Measurements from ENCODE around the gene RPL31.

The RPL31 gene

DNA sequence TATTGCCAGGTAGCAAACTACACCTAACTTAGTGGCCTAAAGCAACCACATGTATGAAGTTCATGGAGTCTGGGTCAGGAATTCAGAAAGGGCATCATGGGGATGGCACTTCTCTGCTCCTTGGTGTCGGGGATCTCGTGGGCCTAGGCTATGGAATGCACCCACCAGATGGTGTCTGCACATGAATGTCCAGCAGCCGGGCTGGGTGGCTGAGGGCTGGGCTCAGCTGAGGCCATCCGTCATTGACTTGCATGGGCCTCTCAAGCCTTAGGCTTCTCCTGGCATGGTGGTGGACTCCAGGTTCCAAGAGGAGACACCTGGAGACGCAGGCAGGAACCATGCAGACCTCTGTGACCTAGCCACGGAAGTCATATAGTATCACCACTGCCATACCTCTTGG, 26.0 kb upstream of the RPL31 start:
- DNase-seq: no peak

DNA sequence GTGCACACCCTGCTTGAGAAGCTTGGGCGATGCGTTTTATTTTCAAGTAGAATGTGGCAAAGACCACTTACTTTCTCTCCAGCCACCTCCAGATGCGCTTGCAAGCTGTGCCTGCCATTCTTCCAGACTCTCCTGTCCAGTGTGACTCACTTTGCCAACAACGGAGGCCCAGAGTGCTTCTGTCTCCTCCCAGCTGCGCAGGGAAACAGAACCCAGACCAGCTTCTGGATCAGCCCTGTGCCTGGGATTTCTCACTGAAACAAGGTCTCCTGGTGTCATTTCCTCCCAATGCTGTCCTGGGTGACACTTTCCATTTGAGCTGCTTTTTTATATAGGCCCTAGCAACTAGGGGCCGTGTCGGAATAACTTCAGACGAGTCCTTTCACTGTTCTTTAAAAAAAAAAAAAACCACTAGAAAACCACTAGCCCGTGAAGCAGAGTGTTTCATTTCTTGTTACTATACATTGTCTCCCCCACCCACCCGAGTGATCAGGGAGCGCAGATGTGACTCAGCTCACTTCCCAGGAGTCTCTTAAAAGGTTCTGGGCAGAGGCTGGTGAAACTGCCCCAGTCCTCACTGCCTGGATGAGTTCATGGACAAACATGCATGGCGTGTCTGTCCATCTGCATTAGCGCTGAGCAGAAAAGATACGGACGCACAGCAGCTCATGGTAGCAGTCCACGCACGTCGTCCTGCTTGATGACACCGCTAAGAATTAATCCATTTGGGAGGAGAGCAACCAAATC, 25.3 kb upstream of the RPL31 start:
- no peak for DNase-seq

DNA sequence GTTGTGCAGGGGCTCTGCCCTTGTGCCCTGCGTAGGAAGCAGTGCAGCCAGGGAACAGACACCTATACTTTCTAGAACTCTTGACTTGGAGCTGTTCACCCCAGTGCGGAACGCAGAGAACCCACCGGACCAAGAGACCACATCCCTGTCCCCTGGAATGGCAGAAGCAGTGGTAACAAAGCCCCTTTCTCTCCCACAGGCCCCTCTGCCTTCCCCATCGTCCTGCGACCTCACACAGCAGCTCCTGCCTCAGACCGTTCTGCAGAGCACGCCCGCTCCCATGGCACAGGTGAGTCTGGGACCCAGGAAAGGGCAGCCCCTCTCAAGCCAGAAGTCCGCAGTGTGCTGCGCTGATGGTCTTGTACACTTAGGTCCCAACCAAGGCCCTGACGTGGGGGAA, 24.6 kb upstream of the RPL31 start:
- no peak for DNase-seq

DNA sequence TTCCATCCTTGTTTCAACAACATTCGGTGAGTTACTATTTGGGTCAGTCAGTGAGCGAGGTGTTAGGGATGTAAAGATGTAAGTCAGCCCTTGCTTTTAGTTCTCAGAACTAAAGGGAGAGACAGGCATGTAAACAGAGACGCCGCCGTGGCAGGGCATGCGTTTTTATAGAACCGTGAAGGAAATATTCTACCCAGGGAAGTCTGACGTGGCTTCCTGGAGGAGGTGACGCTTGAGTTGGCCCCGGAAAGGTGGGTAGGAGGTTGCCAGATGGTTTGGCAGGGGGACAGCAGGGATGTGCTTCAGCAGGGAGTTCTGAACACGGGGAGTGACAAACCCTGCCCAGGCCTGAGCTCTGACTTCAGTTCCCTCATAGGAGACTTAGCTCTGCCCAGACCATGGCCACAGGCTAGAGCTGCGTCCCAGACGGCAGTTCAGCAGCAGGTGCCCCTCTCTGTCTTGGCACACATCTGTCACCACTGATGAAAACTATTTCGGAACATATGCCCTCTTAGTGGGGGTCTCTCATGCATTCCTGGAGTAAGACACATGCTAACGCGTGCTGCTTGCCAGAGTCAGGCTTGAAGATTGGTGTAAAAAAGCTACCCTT, 23.4 kb upstream of the RPL31 start:
- DNase-seq: no peak

DNA sequence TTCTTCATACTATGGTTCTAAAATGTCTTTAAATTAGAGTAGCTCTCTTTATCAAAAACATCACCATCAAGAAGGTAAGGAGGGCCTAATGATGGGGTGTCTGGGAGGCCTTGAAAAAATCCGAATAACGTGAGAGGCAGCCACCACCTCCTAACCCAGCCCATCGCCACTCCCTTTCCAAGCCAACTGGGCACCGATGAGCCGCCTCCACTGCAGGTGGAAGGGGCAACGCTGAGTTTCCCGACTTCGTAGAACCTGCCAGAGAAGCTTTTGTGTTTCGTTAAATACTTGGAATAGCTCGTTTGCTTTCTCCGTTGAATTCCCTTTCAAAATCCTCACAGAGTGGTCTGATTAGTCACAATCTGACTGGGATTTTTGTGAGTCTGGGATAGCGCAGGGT, 22.0 kb upstream of the RPL31 start:
- no peak for DNase-seq

DNA sequence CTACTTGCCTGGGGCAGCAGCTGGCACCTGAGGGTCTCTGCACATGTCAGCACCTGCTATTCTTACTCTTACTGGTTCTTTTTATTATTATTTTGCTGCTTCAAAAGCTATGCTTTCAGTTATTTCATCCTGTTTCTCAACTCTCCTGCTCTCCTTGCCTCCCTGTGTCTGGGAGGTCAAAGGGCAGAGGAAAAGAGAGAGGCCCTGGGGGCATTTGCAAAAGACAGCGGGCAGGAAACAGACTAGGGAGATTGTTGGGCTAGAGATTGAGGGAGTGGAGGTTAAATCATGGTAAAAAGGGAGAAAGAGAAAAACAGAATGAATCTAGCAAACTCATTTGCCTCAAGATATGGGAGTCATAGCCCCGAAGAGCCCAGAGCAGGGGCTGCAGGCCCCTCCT, 21.1 kb upstream of the RPL31 start:
- DNase-seq: no peak

DNA sequence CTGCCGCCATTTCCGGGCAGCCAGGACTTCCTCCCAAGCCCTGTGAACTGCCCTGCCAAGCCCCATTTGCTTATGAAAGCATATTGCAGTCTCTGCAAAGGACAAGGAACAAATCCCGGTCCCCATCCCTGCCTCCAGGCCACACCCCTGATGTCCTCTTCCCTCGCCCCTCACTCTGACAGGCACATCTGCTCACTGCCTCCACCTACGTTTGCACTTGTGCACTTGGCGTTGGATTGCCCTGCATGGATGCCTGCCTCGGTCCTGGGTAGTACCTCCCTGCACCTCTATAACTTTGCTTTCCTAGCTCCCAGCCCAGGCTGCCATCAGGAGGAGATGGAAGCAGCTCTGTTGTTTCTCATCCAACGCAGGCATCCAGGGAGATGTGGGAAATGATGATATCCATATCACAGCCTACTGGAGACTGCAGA, 19.6 kb upstream of the RPL31 start:
- DNase-seq: no peak

DNA sequence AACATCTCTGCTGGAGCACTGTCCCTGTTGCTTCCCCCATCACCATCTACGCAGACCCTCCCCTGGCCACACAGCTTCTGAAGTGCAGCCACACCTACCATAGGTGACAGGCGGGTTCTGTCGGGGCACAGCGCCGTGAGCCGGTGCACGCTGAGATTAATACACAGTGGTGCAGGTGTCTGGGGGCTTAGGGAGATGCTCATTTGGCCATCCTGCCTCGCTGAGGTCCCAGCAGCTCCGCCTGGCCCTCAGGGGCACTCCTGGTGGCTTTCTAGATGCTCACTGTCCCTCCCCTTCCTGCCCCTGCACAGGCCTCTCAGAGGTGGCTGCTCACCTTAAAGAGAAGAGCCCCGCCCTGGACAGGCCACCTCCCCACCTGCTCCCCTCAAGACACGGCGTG, 18.9 kb upstream of the RPL31 start:
- DNase-seq: no peak

DNA sequence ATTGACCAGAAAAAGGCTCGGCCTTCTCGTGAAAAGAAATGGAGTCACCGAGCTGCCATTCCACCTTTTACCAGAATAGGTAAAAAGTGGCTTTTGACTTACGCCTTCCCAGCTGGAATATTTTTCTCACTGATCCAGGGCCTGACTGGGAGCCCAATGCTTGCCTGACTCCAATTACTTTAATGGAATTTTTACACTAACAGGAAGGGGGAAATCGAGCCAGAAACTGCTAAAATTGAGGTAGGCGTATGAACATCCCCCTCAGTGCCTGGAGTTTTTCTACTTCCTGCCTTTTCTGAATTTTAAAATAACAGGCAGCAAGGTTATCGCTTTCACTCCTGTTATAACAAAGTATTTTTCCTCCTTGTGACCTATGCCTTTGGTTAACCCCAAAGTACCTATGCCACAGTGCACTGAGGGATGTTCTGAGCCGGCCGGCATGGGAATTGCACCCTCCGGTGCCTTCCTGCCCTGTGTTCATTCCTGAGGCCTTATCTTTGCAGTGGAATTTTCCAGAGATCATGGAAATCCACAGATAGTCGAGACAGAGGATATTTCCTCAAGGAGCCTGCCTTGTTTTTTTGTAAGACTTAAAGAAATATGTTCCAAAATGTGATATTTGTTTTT, 18.3 kb upstream of the RPL31 start:
- no peak for DNase-seq

DNA sequence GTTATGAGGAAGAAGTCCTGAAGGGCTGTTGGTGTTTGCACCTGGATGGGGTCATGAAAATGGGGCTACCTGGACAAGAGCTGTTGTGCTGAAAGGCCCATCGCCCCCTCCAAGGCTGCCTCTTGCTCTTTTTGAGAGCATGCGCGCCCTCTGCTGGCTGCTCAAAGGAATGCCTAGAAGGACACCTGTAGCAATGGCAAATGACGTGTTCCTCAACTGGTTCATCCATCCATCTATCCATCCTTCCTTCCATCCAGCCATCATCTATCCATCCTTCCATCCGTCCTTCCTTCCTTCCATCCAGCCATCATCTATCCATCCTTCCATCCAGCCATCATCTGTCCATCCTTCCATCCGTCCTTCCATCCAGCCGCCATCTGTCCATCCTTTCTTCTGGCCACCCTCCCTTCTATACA, 17.2 kb upstream of the RPL31 start:
- peak; percentile 64 for DNase-seq

DNA sequence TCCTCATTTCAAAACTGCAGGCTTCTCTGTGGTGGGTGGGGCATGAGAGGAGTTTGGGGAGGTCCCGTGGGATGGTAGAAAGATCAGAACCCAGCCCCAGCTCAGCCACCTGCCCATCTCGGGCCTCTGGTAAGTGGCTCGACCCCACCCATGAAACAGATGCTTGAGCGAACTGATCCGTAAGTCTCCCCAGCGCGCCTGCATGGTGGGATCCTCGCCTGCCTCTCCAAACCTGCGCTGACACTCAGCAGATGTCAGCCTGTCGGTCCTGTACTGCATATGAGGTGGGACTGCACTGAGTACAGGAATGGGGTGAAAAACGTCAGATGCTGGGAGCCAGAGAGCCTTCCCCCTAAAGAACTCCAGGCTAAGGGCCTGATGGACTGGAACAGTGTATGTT, 15.9 kb upstream of the RPL31 start:
- DNase-seq: no peak

DNA sequence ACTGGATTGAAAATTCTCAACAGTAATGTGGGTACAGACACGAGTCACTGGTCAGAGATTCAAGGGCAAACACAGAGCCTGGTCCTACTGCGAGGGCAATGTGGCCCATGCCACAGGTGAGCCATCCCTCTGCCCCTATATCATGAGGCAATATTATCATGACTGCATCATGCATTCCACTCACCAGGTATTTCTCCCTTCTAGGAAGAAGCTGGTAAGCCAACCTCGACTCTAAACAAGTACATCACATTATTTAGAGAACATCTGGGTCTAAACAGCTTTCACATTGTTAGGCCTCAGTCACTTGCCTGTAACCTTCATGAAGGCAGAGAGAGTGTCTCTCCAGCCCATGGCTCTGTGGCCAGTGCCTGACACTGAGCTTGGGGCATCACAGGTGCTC, 14.6 kb upstream of the RPL31 start:
- no peak for DNase-seq

DNA sequence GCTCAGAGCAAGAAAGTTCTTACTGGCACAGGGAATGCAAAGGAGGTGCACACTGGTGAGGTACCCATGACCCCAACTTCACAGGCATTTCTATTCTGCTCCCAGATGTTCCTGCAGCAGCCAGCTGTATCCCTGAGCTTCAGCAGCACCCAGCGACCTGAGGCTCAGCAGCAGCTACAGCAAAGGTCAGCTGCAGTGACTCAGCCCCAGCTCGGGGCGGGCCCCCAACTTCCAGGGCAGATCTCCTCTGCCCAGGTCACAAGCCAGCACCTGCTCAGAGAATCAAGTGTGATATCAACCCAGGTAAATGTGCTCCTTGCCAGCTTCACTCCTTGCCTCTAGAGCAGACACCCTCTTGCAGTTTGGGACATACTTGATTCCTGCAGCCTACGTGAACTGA, 14.1 kb upstream of the RPL31 start:
- DNase-seq: no peak

DNA sequence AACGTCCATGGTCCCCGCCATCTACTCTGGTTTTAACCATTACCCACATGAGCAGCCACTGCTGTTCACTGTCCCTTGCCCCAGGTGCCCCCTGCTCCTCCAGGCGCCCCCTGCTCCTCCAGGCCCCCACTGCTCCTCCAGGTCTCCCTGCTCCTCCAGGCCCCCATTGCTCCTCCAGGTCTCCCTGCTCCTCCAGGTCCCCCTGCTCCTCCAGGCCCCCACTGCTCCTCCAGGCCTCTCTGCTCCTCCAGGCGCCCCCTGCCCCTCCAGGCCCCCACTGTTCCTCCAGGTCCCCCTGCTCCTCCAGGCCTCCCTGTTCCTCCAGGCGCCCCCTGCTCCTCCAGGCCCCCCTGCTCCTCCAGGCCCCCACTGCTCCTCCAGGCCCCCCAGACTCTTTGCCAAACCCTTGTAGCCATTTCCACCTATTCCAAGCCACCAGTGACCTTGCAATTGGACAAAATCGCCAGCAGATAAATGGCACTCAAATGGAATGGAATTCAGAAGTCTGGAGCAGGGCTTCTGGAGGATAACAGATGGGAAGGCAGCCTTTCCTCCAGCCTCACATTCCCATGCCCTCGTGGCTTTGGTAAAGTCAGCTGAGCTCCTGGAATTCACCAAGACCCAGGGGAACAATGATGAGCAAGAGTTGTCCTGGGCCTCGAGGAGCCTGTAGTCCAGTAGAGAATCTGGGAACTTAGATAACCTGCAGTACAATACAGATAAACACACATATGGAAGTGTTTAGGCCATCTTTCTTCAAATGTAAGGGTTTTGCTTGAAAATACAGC, 13.3 kb upstream of the RPL31 start:
- no peak for DNase-seq

DNA sequence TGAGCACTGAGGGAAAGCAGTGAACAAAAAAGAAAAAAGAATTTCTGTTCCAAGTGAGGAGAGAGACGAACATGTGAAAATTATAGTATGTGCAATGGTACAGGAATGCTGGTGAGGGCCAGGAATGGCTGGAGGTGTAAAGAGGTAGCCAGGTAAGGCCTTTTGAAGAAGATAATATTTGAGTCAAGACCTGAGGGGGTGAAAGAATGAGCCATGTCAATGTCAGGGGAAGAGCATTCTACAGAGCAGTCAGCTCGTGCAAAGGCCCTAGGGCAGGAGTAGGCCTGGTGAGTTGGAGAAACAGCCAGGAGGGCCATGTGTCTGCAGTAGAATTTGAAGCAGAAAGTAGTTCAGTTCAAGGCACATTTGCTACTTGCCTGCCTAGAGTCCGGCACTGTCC, 12.4 kb upstream of the RPL31 start:
- no peak for DNase-seq

DNA sequence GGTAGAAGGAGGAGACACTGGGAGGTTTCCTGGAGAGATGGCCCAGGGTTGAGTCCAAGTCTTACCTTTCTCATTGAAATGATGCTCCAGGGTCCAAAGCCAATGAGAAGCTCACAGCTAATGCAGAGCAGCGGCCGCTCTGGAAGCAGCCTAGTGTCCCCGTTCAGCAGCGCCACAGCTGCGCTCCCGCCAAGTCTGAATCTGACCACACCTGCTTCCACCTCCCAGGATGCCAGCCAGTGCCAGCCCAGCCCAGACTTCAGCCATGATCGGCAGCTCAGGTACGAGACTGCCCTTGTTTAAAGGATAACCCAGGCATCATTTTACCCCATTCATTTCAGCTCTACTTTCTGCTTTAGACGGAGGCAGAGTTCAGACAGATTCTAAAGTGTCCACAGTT, 11.9 kb upstream of the RPL31 start:
- no peak for DNase-seq

DNA sequence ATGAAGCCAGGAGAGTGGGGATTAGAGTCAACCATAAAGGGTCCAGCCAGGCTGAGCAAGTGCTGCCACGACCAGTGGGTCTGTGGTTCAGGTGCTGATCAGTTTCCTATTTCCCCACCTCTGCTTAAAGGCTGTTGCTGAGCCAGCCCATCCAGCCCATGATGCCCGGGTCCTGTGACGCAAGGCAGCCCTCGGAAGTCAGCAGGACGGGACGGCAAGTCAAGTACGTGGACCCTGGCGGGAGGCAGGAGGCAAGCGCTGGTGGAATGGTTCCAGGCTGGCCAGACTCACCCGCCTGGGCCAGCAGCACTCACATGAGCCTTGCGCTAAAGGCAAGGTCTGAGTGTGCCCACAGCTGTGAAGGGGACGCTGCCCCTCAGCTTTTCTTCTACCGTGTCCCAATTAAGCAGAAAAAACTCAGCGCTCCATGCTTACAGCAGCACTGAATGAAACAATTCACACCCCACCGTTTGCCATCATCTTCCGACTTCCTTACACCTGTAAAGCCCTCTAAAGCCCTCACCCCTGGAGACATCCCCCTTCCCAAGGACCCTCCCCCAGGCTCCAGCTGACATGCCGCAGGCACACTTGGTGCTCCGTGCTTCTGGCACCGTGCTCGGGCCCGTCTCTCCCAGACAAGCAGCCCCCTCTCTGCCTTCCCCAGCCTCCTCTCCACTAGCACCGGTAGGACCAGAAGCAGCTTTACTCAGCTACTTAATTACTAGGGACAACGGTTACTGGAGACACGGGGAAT, 11.3 kb upstream of the RPL31 start:
- no peak for DNase-seq

DNA sequence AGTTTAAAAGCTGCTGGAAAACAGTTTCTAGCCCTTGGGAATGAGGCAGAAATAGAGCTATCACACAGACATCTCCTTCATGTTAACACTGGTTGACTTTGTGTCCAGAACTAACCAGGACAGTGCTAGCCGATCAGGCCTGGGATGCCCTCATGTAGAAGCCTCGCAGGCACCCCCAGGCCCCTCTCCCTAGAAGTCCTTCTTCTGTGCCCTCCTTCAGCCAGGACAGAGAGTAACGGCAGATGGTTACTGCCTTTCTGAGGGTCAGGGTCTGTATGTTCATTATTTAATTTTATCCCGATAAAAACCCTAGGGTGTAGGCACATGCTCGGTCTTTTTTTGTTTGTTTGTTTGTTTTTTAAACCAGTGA, 10.7 kb upstream of the RPL31 start:
- DNase-seq: no peak

DNA sequence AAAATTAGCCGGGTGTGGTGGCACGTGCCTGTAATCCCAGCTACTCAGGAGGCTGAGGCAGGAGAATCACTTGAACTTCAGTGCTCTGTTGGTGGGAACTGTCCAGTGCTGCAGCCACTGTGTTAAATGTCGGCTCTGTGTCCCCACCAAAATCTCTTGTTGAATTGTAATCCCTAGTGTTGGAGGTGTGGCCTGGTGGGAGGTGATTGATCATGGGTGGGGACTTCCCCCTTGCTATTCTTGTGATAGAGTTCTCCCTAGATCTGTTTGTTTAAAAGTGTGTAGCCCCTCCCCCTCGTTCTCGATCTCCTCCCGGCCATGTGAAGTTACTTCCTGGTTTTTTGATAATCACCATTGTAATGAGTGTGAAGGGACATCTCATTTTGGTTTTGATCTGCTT, 9.8 kb upstream of the RPL31 start:
- DNase-seq: no peak

DNA sequence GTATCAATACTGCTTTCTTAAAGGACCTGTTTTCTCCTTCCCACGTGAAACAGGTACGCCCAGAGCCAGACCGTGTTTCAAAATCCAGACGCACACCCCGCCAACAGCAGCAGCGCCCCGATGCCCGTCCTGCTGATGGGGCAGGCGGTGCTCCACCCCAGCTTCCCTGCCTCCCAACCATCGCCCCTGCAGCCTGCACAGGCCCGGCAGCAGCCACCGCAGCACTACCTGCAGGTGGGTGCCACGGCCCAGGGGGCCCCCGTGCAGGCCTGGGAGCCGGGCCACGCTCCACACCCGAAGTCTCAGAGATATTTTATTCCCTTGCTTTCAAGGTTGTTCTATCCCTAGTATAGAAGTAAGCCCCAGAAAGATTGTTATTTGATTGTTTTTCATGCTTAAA, 8.8 kb upstream of the RPL31 start:
- DNase-seq: no peak

DNA sequence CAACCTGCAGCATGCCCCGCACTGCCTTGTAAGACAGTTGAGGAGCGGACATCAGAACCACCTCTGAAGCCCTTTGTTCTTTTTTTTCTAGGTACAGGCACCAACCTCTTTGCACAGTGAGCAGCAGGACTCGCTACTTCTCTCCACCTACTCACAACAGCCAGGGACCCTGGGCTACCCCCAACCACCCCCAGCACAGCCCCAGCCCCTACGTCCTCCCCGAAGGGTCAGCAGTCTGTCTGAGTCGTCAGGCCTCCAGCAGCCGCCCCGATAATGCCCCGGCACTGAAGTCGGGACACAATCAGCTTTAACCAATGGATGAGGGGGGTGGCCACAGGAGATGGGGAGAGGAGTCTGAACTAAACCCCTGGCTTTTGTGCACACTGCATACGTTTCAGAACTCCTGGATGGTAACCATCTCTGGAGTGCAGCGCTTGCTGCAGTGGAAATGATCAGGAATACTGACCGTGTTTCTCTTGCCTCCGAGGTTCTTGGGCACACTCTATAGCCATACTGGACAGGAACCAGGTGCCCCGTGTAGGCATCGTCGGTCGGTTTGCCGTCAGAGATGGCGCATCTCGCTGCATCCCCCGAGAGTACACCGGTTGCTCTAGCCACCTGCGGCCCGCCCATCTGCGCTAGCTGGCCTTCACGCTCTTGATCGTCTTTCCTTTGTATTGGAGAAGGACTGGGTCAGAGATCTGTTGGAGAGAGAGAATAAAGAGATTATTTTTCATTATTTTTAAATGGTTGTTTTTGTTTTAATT, 6.6 kb upstream of the RPL31 start:
- DNase-seq: no peak

All from central memory CD4-positive, alpha-beta T cell (primary cell).